Sigmoid colon (tissue), 7 donors: ENCODE measurements around the gene SMARCAL1. TPM values are rescaled to one million over a fixed set of nuclear protein-coding genes. Genes with fewer than 3 reads are reported as not detected.

ENCODE experiments used
- DNase-seq: peaks from one replicate; pipeline ENCODE4 v3.0.0-alpha.2; 2019
- H3K27ac ChIP-seq, 4 donors: fragments of 200-600 bp; sonication (generic); one replicate each; pipeline ENCODE4 v1.5.1; 2016 to 2019; ENCODE audit warnings: mild to moderate bottlenecking in 1 of 4
- H3K27me3 ChIP-seq, 3 donors: fragments of 200-600 bp; sonication (generic); one replicate each; pipeline ENCODE4 v1.5.1; 2019; ENCODE audit warnings: mild to moderate bottlenecking in 1 of 3
- H3K36me3 ChIP-seq, 4 donors: fragments of 200-600 bp; sonication (generic); one replicate each; pipeline ENCODE4 v1.5.1; 2016 to 2019
- H3K4me1 ChIP-seq, 4 donors: fragments of 200-600 bp; sonication (generic); one replicate each; pipeline ENCODE4 v1.5.1; 2017 to 2019
- H3K4me3 ChIP-seq, 4 donors: fragments of 200-600 bp; sonication (generic); one replicate each; pipeline ENCODE4 v1.5.1; 2017 to 2019; ENCODE audit warnings: mild to moderate bottlenecking in 2 of 4, moderate library complexity in 1 of 4
- H3K9me3 ChIP-seq, 4 donors: fragments of 200-600 bp in 3 of 4; sonication (generic) in 3 of 4; one replicate each; pipeline versions ENCODE4 v1.5.1 to v1.6.1; 2013 to 2019
- CTCF ChIP-seq, 4 experiments: fragments of 450-650 bp in 3 of 4; fragments of 200-600 bp in 1 of 4; IDR thresholded peaks; one replicate each; pipeline ENCODE4 v1.5.1; 2016 to 2019; ENCODE audit warnings: antibody characterized with exemption in 4 of 4, mild to moderate bottlenecking in 3 of 4, moderate library complexity in 2 of 4
- EP300 ChIP-seq, 4 donors: sonication (generic); formaldehyde crosslinking; IDR thresholded peaks; one replicate each; pipeline ENCODE4 v1.6.1; 2017; ENCODE audit warnings: antibody characterized with exemption in 4 of 4
- POLR2A ChIP-seq, 2 donors: fragments of 450-650 bp; IDR thresholded peaks; one replicate each; pipeline ENCODE4 v1.6.1; 2016; ENCODE audit warnings: antibody characterized with exemption in 2 of 2, mild to moderate bottlenecking in 2 of 2, moderate library complexity in 2 of 2
- POLR2AphosphoS5 ChIP-seq, 4 donors: sonication (generic); formaldehyde crosslinking; IDR thresholded peaks; one replicate each; pipeline ENCODE4 v1.6.1; 2017; ENCODE audit warnings: antibody characterized with exemption in 4 of 4
- WGBS, 2 donors: extraction: QIAGEN DNeasy Blood & Tissue Kit; methylation state at CpG; one replicate each; pipeline ENCODE4 v1.1.7; 2013; 5-methylcytosine and 5-hydroxymethylcytosine counted together
- intact Hi-C: fragments of 100-400 bp; cut with DNase I; formaldehyde crosslinking; loops from one replicate; pipeline ENCODE4 v1.15.1; 2023
- polyA plus RNA-seq, 3 donors: library from polyadenylated mRNA; stranded (reverse); fragments of 200-250 nt; gene quantifications; one replicate each; pipeline ENCODE4 v1.2.3, GENCODE V29; 2013
- total RNA-seq, 4 donors: library from RNA; depleted of rRNA; stranded (reverse); fragments of >200 nt; gene quantifications; one replicate each; pipeline ENCODE4 v1.1.0, GENCODE V29; 2016
- donor health status: healthy with polysubstance abuse.
- donor health status: Bipolar disorder and iron deficiency.
- donor health status: healthy.

Gene SMARCAL1
- total and polyA plus RNA-seq, 7 donors, result 7.5 to 21.3 (median 12.3) TPM

DNA sequence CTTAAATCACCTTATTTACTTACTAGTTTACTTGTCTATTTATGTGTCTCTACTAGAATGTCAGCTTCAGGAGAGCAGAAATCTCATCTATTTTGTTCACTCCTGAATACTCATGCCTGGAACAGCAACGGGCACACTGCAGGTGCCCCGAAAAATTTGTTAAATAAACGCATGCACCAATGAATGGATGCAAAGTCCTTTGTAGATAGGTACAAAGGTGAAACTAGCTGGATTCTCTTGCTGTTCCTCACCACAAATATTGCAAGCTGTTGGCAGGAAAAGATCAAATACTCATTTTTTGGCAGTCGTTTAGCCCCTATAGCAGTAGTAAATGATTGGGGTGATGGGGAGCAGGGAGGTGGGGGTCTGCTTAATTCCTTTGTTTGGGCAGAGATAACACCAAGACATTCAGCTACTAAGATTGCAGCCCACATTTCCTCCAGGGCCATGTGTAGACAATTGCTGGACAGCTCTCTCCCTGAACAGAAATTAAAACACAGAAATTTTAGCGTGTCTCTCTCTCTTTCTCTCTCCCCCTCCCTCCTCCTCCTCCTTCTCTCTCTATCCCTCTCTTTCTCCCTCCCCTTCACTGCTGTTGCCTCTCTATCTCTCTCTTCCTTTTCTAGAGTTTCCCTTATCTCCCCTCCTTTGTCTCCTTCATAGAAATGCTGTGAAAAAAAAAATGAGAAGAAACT is 45.4 kb upstream of the SMARCAL1 start:
- no peak for DNase-seq
- H3K9me3 ChIP-seq, result no peaks in the 10 kb centered on the region
- H3K27ac ChIP-seq, result no peak overlapping the region
- H3K36me3 ChIP-seq, result no peaks in the 10 kb centered on the region
- WGBS, 2 donors, result 33 to 58% methylated on average over 5 of the region's 5 CpGs
- peaks cover 0 to 9% (median 9%) of the 10 kb centered on the region in 4 donors for H3K4me1 ChIP-seq
- no peak overlapping the region for H3K4me3 ChIP-seq
- intact Hi-C loops, result no loop called here
- peaks cover 19 to 43% (median 28%) of the 10 kb centered on the region in 3 donors for H3K27me3 ChIP-seq
- TF ChIP-seq POLR2AphosphoS5 (IDR thresholded peaks at IDR 0.05) (no peak), CTCF (IDR thresholded peaks at IDR 0.05) (no peak), POLR2A (IDR thresholded peaks at IDR 0.05) (no peak), EP300 (IDR thresholded peaks at IDR 0.05) (no peak)

- no peak for DNase-seq
- intact Hi-C loops, result no loop called here
- Histone ChIP-seq H3K9me3 (no peaks in the 10 kb centered on the region), H3K4me3 (no peak overlapping the region), H3K36me3 (no peaks in the 10 kb centered on the region), H3K27me3 (peaks cover 19 to 66% (median 47%) of the 10 kb centered on the region in 3 donors), H3K27ac (no peak overlapping the region), H3K4me1 (peaks cover 0 to 17% (median 13%) of the 10 kb centered on the region in 4 donors)
- TF ChIP-seq POLR2A (IDR thresholded peaks at IDR 0.05), result no peak
- TF ChIP-seq CTCF (IDR thresholded peaks at IDR 0.05), result no peak
- TF ChIP-seq POLR2AphosphoS5 (IDR thresholded peaks at IDR 0.05), result no peak
- TF ChIP-seq EP300 (IDR thresholded peaks at IDR 0.05), result no peak
- 80 to 83% methylated on average over 18 of the region's 18 CpGs for WGBS, 2 donors
Observed at GRCh38 chr2:216369821-216370220, 42.5 kb upstream of the SMARCAL1 start.

DNA sequence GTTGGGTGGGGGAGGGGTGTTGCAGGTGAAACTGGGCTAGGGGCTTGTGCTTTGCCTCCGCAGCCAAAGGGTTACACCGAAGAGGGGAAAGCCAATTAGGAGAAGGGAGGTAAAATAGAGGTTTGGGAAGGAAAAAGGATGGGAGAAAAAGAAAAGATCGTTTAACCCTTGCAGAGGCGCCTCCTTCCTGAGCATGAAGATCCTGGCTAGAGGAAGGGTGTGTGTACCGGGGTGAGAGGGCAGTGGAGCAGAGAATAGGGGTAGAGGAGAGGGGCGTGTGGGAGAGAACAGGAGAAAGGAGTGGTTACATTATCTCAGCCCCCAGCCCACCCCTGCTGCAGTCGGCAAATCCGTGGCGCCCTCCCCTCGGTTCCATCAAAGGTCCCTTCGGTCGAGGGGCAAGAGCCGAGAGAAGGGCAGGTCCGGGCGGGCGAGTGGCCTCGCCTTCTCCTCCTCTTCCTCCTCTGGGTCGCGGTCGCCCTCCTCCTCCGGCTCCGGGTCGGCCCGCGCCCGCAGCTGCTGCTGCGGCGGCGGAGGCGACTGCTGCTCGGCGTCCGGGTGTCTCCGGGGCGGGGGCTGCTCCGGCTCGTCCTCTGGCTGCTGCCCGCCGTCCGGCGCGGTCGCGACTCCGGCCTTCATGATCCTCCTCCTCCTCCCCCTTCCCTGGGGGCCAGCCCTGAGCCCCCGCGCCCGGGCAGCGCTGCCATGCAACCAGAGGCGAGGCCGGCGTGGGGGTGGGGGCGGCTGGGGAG is 41.1 kb upstream of the SMARCAL1 start:
- WGBS, 2 donors, result 2 to 9% methylated on average over 53 of the region's 53 CpGs
- DNase-seq, result no peak
- peaks cover 19 to 66% (median 47%) of the 10 kb centered on the region in 3 donors for H3K27me3 ChIP-seq

More for the DNA sequence above, 41.1 kb upstream of the SMARCAL1 start:
- Histone ChIP-seq H3K9me3 (no peaks in the 10 kb centered on the region), H3K27ac (no peak overlapping the region), H3K36me3 (no peaks in the 10 kb centered on the region), H3K4me3 (peak overlapping the region in 3 of 4 donors; percentile 0 to 31 (median 7)), H3K4me1 (peaks cover 0 to 17% (median 13%) of the 10 kb centered on the region in 4 donors)
- intact Hi-C loops, result no loop called here
- TF ChIP-seq CTCF (IDR thresholded peaks at IDR 0.05) (no peak), EP300 (IDR thresholded peaks at IDR 0.05) (no peak), POLR2AphosphoS5 (IDR thresholded peaks at IDR 0.05) (no peak), POLR2A (IDR thresholded peaks at IDR 0.05) (no peak)
